Measurements from ENCODE around the gene ZNF514.
"Not testable (repeated sequence)": the region's sequence is repeated elsewhere in the genome, so short reads cannot be mapped to it uniquely, and the experiment has no call there.

ZNF514 gene

DNA sequence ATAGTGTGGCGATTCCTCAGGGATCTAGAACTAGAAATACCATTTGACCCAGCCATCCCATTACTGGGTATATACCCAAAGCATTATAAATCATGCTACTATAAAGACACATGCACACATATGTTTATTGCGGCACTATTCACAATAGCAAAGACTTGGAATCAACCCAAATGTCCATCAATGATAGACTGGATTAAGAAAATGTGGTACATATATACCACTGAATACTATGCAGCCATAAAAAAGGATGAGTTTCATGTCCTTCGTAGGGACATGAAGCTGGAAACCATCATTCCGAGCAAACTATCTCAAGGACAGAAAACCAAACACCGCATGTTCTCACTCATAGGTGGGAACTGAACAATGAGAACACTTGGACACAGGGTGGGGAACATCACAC is 61.4 kb downstream of the ZNF514 start:
- H3K4me1 ChIP-seq (ENCODE audit: control insufficient read depth, insufficient read depth, low read length); H3K27ac ChIP-seq (ENCODE audit: low read length); H3K4me3 ChIP-seq (ENCODE audit: low read length); H3K36me3 ChIP-seq (ENCODE audit: control insufficient read depth, insufficient read depth, low read length); H3K9me3 ChIP-seq (ENCODE audit: control insufficient read depth, insufficient read depth, low read length); H3K27me3 ChIP-seq (ENCODE audit: control insufficient read depth, insufficient read depth, low read length); DNase-seq (ENCODE audit: low read depth, low spot score): not testable (repeated sequence)
- no CpG with 5 or more reads among the region's 5 CpGs for WGBS (ENCODE audit: insufficient coverage, insufficient read length)
